GM12878 (cell line): ENCODE data around the gene FAM89A.

ENCODE experiments used
- RBBP5 ChIP-seq: fragments of 200-600 bp; sonication (generic); conservative IDR thresholded peaks from 2 replicates; pipeline ENCODE4 v1.6.1; 2016
- TAF1 ChIP-seq: IDR thresholded peaks from 2 replicates; pipeline ENCODE4 v1.6.1; 2011; ENCODE audit warnings: mild to moderate bottlenecking, low read depth, low read length, borderline replicate concordance

DNA sequence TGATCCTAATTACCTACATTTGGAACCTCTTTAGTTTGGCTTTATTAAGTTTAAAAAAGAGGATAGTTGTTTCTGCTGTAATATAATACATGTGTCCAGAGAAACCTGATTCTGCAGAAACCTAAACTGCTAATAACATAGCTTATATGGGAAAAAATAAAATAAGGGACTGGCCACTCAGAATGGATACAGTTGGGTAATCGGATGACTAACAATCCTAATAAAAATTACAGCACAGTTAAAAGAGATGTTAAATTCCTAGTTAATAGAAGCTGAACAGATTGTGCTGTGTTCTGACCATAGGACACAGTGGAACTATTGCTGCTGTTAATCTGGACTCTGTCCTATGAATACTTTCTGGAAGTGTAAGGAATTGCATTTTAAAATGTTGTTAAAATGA is 45.2 kb downstream of the FAM89A start:
- TF ChIP-seq TAF1 (no peak), RBBP5 (no peak)
